GM12891 (cell line): ENCODE data around the gene MYH4.

ENCODE experiments used
- POLR2A ChIP-seq: IDR thresholded peaks from 2 replicates; pipeline ENCODE4 v1.6.1; 2011; ENCODE audit warnings: low read depth, low read length, control low read depth
- POLR2AphosphoS5 ChIP-seq: IDR thresholded peaks from 2 replicates; pipeline ENCODE4 v1.6.1; 2011; ENCODE audit warnings: low read depth, low read length, control low read depth
- SPI1 ChIP-seq: IDR thresholded peaks from 2 replicates; pipeline ENCODE4 v1.6.1; 2011; ENCODE audit warnings: low read depth, low read length, control low read depth

- TF ChIP-seq POLR2A (no peak), SPI1 (no peak), POLR2AphosphoS5 (no peak)
These were observed 6.0 kb downstream of the MYH4 start for GRCh38 chr17:10463402-10463801.
